Activated CD8-positive, alpha-beta memory T cell treated with anti-CD3 and anti-CD28 coated beads, Interleukin-2, amount 50 U/mL, for 1 hour (primary cell): ENCODE results near the gene HUNK.
"Not testable (repeated sequence)": the region's sequence is repeated elsewhere in the genome, so short reads cannot be mapped to it uniquely, and the experiment has no call there.

Experiments used
- DNase-seq: peaks from one replicate; pipeline ENCODE4 v3.0.0-alpha.2; 2020; ENCODE audit errors: extremely low read depth

The HUNK gene

GRCh38 chr21:31918250-31918775 lies 45.5 kb downstream of the HUNK start:
- DNase-seq = no peak

- DNase-seq = no peak
Observed at GRCh38 chr21:31920275-31920674, 47.5 kb downstream of the HUNK start.

GRCh38 chr21:31921079-31921478 lies 48.3 kb downstream of the HUNK start:
- DNase-seq = no peak

- no peak for DNase-seq
Observed at GRCh38 chr21:31922881-31923280, 50.1 kb downstream of the HUNK start.

GRCh38 chr21:31923756-31924155 lies 50.9 kb downstream of the HUNK start:
- no peak for DNase-seq

- no peak for DNase-seq
Observed at GRCh38 chr21:31924548-31924947, 51.7 kb downstream of the HUNK start.

- no peak for DNase-seq
Observed at GRCh38 chr21:31926498-31926897, 53.7 kb downstream of the HUNK start.

- no peak for DNase-seq
Observed at GRCh38 chr21:31927689-31928353, 55.0 kb downstream of the HUNK start.

GRCh38 chr21:31928656-31929055 lies 55.8 kb downstream of the HUNK start:
- DNase-seq = no peak

- DNase-seq = no peak
Observed at GRCh38 chr21:31929548-31929947, 56.7 kb downstream of the HUNK start.

- DNase-seq = no peak
Observed at GRCh38 chr21:31930001-31930400, 57.2 kb downstream of the HUNK start.

GRCh38 chr21:31931644-31932469 lies 59.0 kb downstream of the HUNK start:
- DNase-seq = no peak

- no peak for DNase-seq
Observed at GRCh38 chr21:31932470-31932764, 59.6 kb downstream of the HUNK start.

GRCh38 chr21:31937303-31937702 lies 64.5 kb downstream of the HUNK start:
- DNase-seq = no peak

- no peak for DNase-seq
Observed at GRCh38 chr21:31938330-31939301, 65.8 kb downstream of the HUNK start.

GRCh38 chr21:31941694-31942093 lies 68.9 kb downstream of the HUNK start:
- no peak for DNase-seq

GRCh38 chr21:31943561-31943960 lies 70.7 kb downstream of the HUNK start:
- no peak for DNase-seq

- DNase-seq = no peak
Observed at GRCh38 chr21:31945141-31945540, 72.3 kb downstream of the HUNK start.

- no peak for DNase-seq
Observed at GRCh38 chr21:31945546-31945945, 72.7 kb downstream of the HUNK start.

- no peak for DNase-seq
Observed at GRCh38 chr21:31946231-31946630, 73.4 kb downstream of the HUNK start.

GRCh38 chr21:31946876-31947550 lies 74.2 kb downstream of the HUNK start:
- not testable (repeated sequence) for DNase-seq

- DNase-seq = no peak
Observed at GRCh38 chr21:31948676-31949075, 75.9 kb downstream of the HUNK start.
